K562 (cell line): ENCODE results near the gene ACOT4.

Experiments used
- ARNT ChIP-seq, 2 experiments: fragments of 450-650 bp; IDR thresholded peaks; 2 replicates each; pipeline ENCODE4 v1.6.1; 2016; ENCODE audit warnings: mild to moderate bottlenecking in 1 of 2
- CEBPB ChIP-seq: fragments of 450-650 bp; IDR thresholded peaks from 2 replicates; pipeline ENCODE4 v1.6.1; 2016; ENCODE audit warnings: missing genetic modification characterization, missing compliant biosample characterization
- E4F1 ChIP-seq: fragments of 250-450 bp; sonication (Bioruptor Pico); IDR thresholded peaks from 2 replicates; pipeline ENCODE4 v1.5.0; 2021; ENCODE audit warnings: mild to moderate bottlenecking, borderline replicate concordance
- MEF2A ChIP-seq: IDR thresholded peaks from 2 replicates; pipeline ENCODE4 v1.6.1; 2011; ENCODE audit warnings: low read depth, mild to moderate bottlenecking, low read length, moderate library complexity; ENCODE audit not compliant: control insufficient read depth
- TF ChIP-seq, protein P1 (sequence below), 3 experiments: IDR thresholded peaks in 2 of 3; conservative IDR thresholded peaks in 1 of 3; 2 replicates each; pipeline ENCODE4 v1.5.1; 2011 to 2012; ENCODE audit warnings: low read length in 3 of 3, mild to moderate bottlenecking in 3 of 3, control low read depth in 2 of 3, improper control_type of control experiment in 1 of 3, inconsistent platforms in 1 of 3, low read depth in 1 of 3, mixed read lengths in 1 of 3, moderate library complexity in 1 of 3; ENCODE audit not compliant: insufficient read depth in 2 of 3

DNA sequence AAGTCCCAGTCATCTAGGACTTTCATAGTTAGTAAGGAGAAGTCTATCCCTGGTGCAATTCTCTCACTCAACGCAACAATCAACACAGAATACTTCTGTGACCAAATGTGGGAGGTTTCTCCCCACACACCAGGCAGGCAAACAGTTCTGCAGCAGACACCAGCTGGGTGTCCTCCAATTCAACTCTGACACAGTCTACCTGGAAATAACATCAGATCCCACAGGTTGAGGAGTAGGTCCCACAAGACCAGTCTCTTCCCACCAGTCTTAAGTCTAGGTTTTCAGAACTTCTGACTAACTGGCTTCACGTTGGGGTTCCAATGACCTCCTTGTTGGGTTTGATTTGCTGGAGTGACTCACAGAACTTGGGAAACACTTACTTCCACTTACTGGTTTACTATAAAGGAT, 35.5 kb downstream of the ACOT4 start:
- TF ChIP-seq E4F1 (CRISPR knock-in tag) (no peak), ARNT (IDR thresholded peaks at IDR 0.05) (no peak), MEF2A (no peak), CEBPB (tag) (no peak)
- TF ChIP-seq, protein P1, sequence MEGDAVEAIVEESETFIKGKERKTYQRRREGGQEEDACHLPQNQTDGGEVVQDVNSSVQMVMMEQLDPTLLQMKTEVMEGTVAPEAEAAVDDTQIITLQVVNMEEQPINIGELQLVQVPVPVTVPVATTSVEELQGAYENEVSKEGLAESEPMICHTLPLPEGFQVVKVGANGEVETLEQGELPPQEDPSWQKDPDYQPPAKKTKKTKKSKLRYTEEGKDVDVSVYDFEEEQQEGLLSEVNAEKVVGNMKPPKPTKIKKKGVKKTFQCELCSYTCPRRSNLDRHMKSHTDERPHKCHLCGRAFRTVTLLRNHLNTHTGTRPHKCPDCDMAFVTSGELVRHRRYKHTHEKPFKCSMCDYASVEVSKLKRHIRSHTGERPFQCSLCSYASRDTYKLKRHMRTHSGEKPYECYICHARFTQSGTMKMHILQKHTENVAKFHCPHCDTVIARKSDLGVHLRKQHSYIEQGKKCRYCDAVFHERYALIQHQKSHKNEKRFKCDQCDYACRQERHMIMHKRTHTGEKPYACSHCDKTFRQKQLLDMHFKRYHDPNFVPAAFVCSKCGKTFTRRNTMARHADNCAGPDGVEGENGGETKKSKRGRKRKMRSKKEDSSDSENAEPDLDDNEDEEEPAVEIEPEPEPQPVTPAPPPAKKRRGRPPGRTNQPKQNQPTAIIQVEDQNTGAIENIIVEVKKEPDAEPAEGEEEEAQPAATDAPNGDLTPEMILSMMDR (IDR thresholded peaks at IDR 0.05 in 2 of 3, conservative IDR thresholded peaks at IDR 0.05 in 1 of 3; ENCODE audit: insufficient read depth in 2 of 3, low read depth in 1 of 3, low read length in 3 of 3) = no peak
